ENCODE measurements around the gene SDSL.

SDSL gene

GRCh38 chr12:113422030-113422885 is at the start of gene SDSL:
Gene SDSL, plus strand, starts transcription at chr12:113422380. Its CDS starts 5,603 bp downstream, at chr12:113427983.
- peak in 43 of 51 donors; percentile 10 to 79 (median 53) for DNase-seq

GRCh38 chr12:113373440-113373839 is 48.7 kb upstream of the SDSL start:
- no peak for DNase-seq

- peak in 1 of 51 donors; percentile 6 for DNase-seq
Measured at GRCh38 chr12:113373969-113374368, 48.2 kb upstream of the SDSL start.

GRCh38 chr12:113374823-113375428 is 47.3 kb upstream of the SDSL start:
- no peak for DNase-seq

GRCh38 chr12:113378291-113378690 is 43.9 kb upstream of the SDSL start:
- no peak for DNase-seq

- peak in 12 of 51 donors; percentile 7 to 75 (median 35) for DNase-seq
Measured at GRCh38 chr12:113381220-113381619, 41.0 kb upstream of the SDSL start.

- no peak for DNase-seq
Measured at GRCh38 chr12:113382206-113382605, 40.0 kb upstream of the SDSL start.

GRCh38 chr12:113384778-113385177 is 37.4 kb upstream of the SDSL start:
- no peak for DNase-seq

- peak in 3 of 51 donors; percentile 3 to 23 (median 14) for DNase-seq
Measured at GRCh38 chr12:113385282-113385882, 36.8 kb upstream of the SDSL start.

GRCh38 chr12:113386866-113387566 is 35.2 kb upstream of the SDSL start:
- DNase-seq, result no peak

GRCh38 chr12:113387631-113388030 is 34.5 kb upstream of the SDSL start:
- DNase-seq, result no peak

GRCh38 chr12:113388351-113388750 is 33.8 kb upstream of the SDSL start:
- no peak for DNase-seq

GRCh38 chr12:113390064-113391043 is 31.8 kb upstream of the SDSL start:
- no peak for DNase-seq

- DNase-seq, result no peak
Measured at GRCh38 chr12:113391145-113391544, 31.0 kb upstream of the SDSL start.

- no peak for DNase-seq
Measured at GRCh38 chr12:113391650-113392337, 30.4 kb upstream of the SDSL start.

- DNase-seq, result no peak
Measured at GRCh38 chr12:113392520-113392919, 29.7 kb upstream of the SDSL start.

GRCh38 chr12:113392988-113393579 is 29.1 kb upstream of the SDSL start:
- DNase-seq, result peak in 6 of 51 donors; percentile 9 to 45 (median 17)

- DNase-seq, result no peak
Measured at GRCh38 chr12:113393749-113394148, 28.4 kb upstream of the SDSL start.

GRCh38 chr12:113395119-113395518 is 27.1 kb upstream of the SDSL start:
- no peak for DNase-seq
